HG03139 (cell line): ENCODE data around the gene OGDH.
A peak's percentile ranks its signal among the peaks of the same experiment; 100 is the strongest.
"Not testable (repeated sequence)": the region's sequence is repeated elsewhere in the genome, so short reads cannot be mapped to it uniquely, and the experiment has no call there.

Experiments
- ATAC-seq: cut with Tn5 transposase; IDR thresholded peaks from one replicate; pipeline ENCODE4 v1.9.1; 2021; ENCODE audit not compliant: unreplicated experiment

OGDH gene

GRCh38 chr7:44580945-44581878, 25.2 kb upstream of the OGDH start:
- peak; percentile 33 for ATAC-seq

GRCh38 chr7:44581879-44582603, 24.4 kb upstream of the OGDH start, which contains the start of gene TMED4:
Gene TMED4, minus strand, starts transcription at chr7:44582231. Its CDS starts 25 bp downstream, at chr7:44582206.
- peak; percentile 74 for ATAC-seq

DNA sequence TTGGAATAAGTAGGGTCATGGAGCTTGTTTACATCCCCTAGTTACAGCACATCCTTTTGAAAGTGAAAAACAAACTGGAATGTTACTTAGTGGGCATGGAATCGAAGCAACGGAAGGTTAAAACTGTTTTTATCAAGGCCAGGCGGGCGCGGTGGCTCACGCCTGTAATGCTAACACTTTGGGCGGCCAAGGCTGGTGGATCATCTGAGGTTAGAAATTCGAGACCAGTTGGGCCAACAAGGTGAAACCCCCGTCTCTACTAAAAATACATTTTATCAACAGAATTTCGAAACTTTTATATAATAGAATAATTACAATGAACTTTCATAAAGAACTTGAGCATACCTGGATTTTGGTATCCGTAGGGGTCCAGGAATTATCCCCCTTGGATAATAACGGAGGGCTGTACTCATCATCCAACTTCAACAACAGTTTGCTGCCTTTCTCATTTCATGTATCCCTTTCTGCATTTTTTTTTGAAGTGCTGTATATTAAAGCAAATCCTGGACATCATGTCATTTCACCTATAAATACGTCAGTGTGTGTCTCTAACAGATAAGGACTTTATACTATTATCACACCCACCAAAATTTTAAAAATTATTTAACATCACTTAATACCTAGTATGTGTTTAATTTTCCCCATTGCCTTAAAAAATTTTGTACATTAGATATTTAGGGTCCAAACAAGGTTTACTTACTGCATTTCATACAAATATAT, 23.1 kb upstream of the OGDH start:
- no peak for ATAC-seq

- ATAC-seq, result no peak
These were observed 18.4 kb upstream of the OGDH start for GRCh38 chr7:44587843-44588711.

DNA sequence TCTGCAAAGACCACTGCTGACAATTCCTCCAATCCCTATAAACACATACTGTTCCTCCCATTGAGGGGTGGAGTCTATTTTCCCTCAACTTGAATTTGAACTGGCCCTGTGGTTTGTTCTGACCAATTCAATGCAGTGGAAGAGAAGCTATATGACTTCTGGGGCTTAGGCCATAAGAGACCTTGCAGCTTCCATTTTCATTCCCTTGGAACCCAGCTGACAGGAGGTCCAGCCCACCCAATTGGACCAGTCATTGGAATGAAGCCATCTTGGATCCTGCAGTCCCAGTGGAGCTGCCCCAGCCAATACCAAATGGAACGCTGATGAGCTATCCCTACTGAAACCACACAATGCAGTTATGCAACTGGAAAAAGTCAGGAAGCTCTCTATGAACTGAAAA, 15.5 kb upstream of the OGDH start:
- no peak for ATAC-seq

- ATAC-seq, result no peak
These were observed 10.3 kb upstream of the OGDH start for GRCh38 chr7:44595934-44596635.

GRCh38 chr7:44597181-44597580, 9.2 kb upstream of the OGDH start:
- not testable (repeated sequence) for ATAC-seq

DNA sequence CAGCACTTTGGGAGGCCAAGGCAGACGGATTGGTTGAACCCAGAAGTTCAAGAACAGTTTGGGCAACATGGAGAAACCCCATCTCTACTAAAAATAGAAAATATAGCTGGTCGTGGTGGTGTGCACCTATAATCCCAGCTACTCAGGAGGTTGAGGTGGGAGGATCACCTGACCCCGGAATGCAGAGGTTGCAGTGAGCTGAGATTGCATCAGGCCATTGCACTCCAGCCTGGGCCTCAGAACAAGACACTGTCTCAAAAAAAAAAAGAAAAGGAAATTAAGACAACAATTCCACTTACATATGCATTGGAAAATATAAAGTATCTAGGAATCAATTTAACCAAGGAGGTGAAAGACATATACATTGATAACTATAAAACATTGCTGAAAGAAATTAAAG, 7.2 kb upstream of the OGDH start:
- no peak for ATAC-seq

- no peak for ATAC-seq
These were observed 3.9 kb upstream of the OGDH start for GRCh38 chr7:44602576-44602910.

GRCh38 chr7:44603193-44603592, 3.2 kb upstream of the OGDH start:
- no peak for ATAC-seq

DNA sequence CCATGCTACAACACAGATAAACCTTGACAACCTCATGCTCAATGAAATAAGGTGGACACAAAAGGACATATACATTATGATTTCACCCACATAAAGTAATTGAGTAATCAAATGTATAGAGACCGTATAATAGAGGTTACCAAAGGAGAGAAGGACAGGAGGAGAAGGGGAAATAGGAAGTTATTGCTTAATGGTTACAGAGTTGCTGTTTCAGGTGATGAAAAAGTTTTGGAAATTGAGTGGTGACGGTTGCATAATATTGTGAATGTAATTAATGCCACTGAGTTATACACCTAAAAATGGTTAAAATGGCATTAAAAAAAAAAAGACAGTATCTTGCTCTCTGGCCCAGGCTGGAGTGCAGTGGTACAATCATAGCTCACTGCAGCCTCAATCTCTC, 1.5 kb upstream of the OGDH start:
- ATAC-seq, result no peak

DNA sequence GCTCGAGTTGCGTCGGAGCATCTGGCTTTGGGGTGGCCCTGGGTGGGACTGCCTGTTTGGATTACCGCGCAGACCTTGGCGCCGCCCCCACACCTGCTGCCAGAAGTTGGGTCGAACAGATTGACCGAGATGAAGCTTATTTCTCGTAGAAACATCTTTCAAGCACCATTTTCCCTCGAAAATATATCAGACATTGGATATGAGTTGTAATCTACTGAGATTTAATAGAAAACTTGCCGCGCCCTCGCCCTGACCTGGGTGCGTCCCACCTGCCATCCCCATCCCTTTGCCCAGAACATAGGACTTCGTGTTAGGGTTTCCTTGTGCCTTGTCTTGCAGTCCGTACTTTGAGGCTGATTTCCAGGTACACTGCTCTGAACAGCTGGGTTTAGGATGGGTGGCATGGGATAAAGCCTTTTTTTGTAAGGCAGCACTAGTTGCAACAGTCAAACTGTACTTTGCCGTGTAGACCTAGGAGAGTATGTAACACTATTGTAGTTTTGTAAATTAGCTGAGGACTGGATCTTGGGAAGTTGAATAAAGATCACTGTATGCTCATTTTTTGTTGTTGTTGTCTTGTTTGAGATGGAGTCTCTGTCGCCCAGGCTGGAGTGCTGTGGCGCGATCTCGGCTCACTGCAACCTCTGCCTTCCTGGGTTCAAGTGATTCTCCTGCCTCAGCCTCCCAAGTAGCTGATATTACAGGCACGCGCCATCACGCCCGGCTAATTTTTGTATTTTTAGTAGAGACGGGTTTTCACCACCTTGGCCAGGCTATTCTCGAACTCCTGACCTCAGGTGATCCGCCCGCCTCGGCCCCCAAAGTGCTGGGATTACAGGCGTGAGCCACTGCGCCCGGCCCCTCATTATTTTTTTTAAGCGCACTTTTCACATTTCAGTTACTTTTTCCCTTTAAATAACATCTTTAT, 978 bp downstream of the OGDH start:
- ATAC-seq, result no peak

DNA sequence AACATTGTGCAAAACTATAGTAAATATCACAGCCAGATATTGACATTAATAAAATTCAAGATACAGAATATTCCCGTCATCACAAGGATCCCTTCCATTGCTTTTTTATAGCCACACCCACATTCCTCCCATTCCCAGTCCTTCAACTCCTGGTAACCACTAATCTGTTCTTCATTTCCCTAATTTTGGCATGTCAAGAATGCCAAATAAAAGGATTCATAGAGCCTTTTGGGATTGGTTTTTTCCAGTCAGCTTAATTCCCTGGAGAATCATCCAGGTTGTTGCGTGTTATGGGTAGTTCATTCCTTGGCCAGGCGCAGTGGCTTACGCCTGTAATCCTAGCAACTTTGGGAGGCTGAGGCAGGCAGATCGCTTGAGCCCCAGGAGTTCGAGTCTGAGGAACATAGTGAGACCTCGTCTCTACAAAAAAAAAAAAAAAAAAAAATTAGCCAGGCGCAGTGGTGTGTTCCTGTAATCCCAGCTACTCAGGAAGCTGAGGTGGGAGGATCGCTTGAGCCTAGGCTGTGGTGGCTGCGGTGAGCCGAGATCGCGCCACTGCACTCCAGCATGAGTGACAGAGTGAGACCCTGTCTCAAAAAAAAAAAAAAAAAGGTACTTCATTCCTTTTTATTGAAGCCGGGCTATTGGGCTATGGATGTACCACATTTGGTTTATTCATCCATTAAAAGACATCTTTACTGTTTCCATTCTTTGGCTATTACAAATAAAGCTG, 2.7 kb downstream of the OGDH start:
- ATAC-seq, result no peak

GRCh38 chr7:44609829-44610228, 3.4 kb downstream of the OGDH start:
- ATAC-seq, result no peak

DNA sequence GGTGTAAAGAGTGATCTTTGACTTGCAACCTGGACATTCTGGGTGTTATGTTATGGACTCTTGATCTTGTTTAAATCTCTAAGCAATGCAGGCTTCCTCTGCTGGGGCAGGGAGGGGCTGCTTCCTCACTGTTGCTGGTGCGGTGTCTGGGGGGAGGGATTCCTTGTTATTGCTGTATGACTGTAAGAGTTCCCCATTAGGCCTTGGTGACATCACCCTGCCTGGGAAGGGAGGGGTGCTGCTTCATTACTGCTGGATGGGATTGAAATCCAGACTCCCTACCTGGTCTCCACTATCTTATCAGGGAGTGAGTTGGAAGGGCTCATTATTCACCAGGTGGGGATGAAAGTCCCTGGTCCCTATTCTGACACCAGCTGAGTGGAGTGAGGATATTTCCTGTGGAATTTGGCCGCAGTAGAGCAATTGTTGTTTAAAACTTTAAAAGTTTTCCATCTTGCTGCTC, 8.8 kb downstream of the OGDH start:
- ATAC-seq, result no peak

DNA sequence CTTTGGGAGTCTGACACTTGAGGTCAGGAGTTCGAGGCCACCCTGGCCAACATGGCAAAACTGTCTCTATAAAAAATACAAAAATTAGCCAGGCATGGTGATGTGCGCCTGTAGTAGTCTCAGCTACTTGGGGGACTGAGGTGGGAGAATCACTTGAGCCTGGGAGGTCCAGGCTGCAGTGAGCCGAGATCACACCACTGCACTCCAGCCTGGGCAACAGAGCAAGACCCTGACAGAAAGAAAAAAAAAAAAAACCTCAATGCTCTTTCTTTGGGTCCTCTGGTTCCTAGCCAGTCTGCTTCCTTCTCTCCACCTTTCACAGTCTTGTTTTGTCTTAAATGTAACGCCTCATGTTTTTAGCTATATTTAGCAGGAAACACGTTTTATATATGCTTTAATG, 9.4 kb downstream of the OGDH start:
- no peak for ATAC-seq

GRCh38 chr7:44616545-44616944, 10.1 kb downstream of the OGDH start:
- ATAC-seq, result no peak

DNA sequence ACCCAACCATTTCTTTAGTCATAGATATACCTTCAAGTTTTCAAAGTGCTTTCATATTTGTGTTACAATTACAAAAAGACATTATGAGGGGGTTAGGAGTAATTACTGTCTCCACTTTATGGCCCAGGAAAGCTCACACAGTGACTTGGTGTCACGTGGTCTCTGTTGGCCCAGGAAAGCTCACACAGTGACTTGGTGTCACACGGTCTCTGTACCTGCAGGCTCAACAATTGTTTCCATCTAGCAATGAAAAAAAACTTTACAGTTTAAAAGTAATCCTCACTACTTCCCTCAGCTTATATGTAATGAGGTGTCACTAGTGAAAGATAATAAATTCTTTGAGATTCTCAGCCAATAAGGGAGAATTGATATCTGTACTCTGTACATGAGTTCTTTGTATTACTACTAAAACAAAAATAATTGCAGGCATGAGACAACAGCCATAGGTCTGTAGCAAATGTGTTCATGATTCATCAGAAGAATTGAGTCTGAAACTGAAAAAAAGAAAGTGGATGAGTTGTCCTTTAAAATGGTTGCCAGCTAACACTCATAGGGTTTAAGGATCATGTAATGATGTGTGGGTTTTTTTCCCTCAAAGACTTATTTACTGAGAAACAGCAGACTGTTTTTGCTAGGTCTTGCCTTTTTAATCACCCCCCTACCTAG, 10.9 kb downstream of the OGDH start:
- no peak for ATAC-seq
